MM.1S (cell line): Measurements from ENCODE around the gene MAP3K12.
A peak's percentile ranks its signal among the peaks of the same experiment; 100 is the strongest.

ENCODE experiments used
- DNase-seq: peaks from one replicate; pipeline ENCODE4 v3.0.0-alpha.2; 2015
- H2AFZ ChIP-seq: fragments of 300-600 bp; sonication (generic); 2 replicates; pipeline ENCODE4 v1.6.0; 2016; ENCODE audit warnings: antibody characterized with exemption, low read length
- H3F3A ChIP-seq: fragments of 300-600 bp; sonication (generic); 2 replicates; pipeline ENCODE4 v1.6.1; 2016; ENCODE audit warnings: mild to moderate bottlenecking, antibody characterized with exemption, low read length, moderate library complexity, mixed read lengths; ENCODE audit not compliant: insufficient read depth
- H3K27ac ChIP-seq: fragments of 300-600 bp; sonication (generic); 2 replicates; pipeline ENCODE4 v1.5.1; 2016; ENCODE audit warnings: mild to moderate bottlenecking, low read length
- H3K27me3 ChIP-seq: fragments of 300-600 bp; sonication (generic); replicated peaks from 2 replicates; pipeline ENCODE4 v1.6.0; 2016; ENCODE audit warnings: low read length; ENCODE audit not compliant: insufficient read depth
- H3K36me3 ChIP-seq: fragments of 300-600 bp; sonication (generic); replicated peaks from 2 replicates; pipeline ENCODE4 v1.6.1; 2016; ENCODE audit warnings: mild to moderate bottlenecking, low read length, mixed read lengths; ENCODE audit not compliant: insufficient read depth
- H3K4me1 ChIP-seq: fragments of 300-600 bp; sonication (generic); 2 replicates; pipeline ENCODE4 v1.6.1; 2016; ENCODE audit warnings: low read length, mixed read lengths
- H3K4me2 ChIP-seq: fragments of 300-600 bp; sonication (generic); 2 replicates; pipeline ENCODE4 v1.6.0; 2016; ENCODE audit warnings: low read depth, low read length
- H3K4me3 ChIP-seq: fragments of 300-600 bp; sonication (generic); 2 replicates; pipeline ENCODE4 v1.5.1; 2016; ENCODE audit warnings: low read length, mixed read lengths
- H3K79me2 ChIP-seq: fragments of 300-600 bp; sonication (generic); 2 replicates; pipeline ENCODE4 v1.6.1; 2016; ENCODE audit warnings: mixed run types, low read length, mixed read lengths
- H3K9ac ChIP-seq: fragments of 300-600 bp; sonication (generic); 2 replicates; pipeline ENCODE4 v1.6.1; 2016; ENCODE audit warnings: low read length, mixed read lengths
- H3K9me2 ChIP-seq: fragments of 300-600 bp; sonication (generic); replicated peaks from 2 replicates; pipeline ENCODE4 v1.6.1; 2016; ENCODE audit warnings: mild to moderate bottlenecking, low read length, mixed read lengths; ENCODE audit not compliant: insufficient read depth
- H3K9me3 ChIP-seq: fragments of 300-600 bp; sonication (generic); replicated peaks from 2 replicates; pipeline ENCODE4 v1.6.1; 2016; ENCODE audit warnings: mild to moderate bottlenecking, low read length, mixed read lengths; ENCODE audit not compliant: insufficient read depth
- H4K20me1 ChIP-seq: fragments of 300-600 bp; sonication (generic); 2 replicates; pipeline ENCODE4 v1.6.1; 2016; ENCODE audit warnings: mild to moderate bottlenecking, low read length, moderate library complexity, mixed read lengths; ENCODE audit not compliant: insufficient read depth
- EZH2 ChIP-seq: fragments of 300-600 bp; sonication (generic); optimal IDR thresholded peaks from 2 replicates; pipeline ENCODE3; 2017; ENCODE audit warnings: low read depth, mild to moderate bottlenecking, antibody characterized with exemption, low read length, mixed read lengths
- EZH2phosphoT487 ChIP-seq: fragments of 300-600 bp; sonication (generic); IDR thresholded peaks from 2 replicates; pipeline ENCODE4 v1.6.1; 2018; ENCODE audit warnings: antibody characterized with exemption, low read length
- TF ChIP-seq, protein P1 (sequence below): fragments of 300-600 bp; sonication (generic); IDR thresholded peaks from 2 replicates; pipeline ENCODE4 v1.5.1; 2016; ENCODE audit warnings: antibody characterized with exemption, low read length, mixed read lengths

Gene MAP3K12

DNA sequence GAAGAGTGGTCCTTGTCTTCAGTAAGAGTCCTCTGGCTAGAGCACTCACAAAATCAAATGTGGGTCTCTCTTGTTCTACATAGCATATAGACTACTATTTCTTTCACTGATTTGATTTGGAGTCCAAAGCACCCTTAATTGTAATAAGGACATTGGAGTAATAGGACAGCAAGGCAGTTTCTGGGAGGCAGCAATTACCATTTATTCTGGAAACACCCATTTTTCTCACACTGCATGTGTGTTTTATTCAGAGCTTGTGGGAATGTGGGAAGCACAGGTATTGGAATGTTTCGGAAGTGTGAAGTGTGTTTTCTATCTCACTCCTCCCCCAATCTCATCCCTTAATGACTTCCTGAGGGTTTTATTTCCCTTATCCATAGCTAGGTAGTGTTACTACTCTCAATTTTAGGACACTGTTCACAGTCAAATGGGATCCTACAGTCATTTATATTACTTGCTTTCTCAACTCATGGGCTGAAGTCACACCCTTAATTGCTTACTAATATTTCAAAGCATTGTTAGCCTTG lies 27.1 kb downstream of the MAP3K12 start:
- Histone ChIP-seq H3F3A (peaks cover 92% of the 10 kb centered on the region), H3K27ac (peak overlapping the region; percentile 97), H3K27me3 (no peaks in the 10 kb centered on the region), H4K20me1 (no peaks in the 10 kb centered on the region), H3K9me2 (no peaks in the 10 kb centered on the region), H3K79me2 (peaks cover 90% of the 10 kb centered on the region), H2AFZ (no peak overlapping the region), H3K4me2 (peak overlapping the region; percentile 85), H3K9ac (peak overlapping the region; percentile 76), H3K4me3 (peak overlapping the region; percentile 21; the same call in 1 of the 2 replicates), H3K9me3 (no peaks in the 10 kb centered on the region), H3K4me1 (peaks cover 88% of the 10 kb centered on the region), H3K36me3 (peaks cover 9% of the 10 kb centered on the region; the same call in 1 of the 2 replicates)
- DNase-seq, result peak; percentile 8
- TF ChIP-seq EZH2 (no peak), EZH2phosphoT487 (no peak)
- TF ChIP-seq, protein P1, sequence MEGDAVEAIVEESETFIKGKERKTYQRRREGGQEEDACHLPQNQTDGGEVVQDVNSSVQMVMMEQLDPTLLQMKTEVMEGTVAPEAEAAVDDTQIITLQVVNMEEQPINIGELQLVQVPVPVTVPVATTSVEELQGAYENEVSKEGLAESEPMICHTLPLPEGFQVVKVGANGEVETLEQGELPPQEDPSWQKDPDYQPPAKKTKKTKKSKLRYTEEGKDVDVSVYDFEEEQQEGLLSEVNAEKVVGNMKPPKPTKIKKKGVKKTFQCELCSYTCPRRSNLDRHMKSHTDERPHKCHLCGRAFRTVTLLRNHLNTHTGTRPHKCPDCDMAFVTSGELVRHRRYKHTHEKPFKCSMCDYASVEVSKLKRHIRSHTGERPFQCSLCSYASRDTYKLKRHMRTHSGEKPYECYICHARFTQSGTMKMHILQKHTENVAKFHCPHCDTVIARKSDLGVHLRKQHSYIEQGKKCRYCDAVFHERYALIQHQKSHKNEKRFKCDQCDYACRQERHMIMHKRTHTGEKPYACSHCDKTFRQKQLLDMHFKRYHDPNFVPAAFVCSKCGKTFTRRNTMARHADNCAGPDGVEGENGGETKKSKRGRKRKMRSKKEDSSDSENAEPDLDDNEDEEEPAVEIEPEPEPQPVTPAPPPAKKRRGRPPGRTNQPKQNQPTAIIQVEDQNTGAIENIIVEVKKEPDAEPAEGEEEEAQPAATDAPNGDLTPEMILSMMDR, result no peak

DNA sequence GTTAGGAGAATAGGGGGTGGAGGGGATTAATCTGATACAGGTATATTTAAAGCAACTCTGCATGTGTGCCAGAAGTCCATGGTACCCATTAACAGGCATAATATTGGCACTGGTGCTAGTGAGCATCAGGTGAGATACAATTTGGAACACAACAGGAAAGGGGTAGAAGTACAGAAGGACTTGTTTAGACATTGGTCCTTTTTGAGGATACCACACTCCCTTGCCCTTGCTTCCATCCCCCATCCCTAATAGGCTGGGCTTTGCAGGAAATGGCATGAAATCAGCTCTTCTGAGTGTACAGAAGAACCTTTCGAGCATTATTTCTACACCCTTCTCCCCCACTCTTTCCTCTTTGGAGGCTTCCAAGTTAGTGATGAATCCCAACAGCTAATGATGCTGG lies 31.0 kb downstream of the MAP3K12 start:
- TF ChIP-seq EZH2phosphoT487 (no peak), EZH2 (no peak)
- TF ChIP-seq, protein P1, result no peak
- Histone ChIP-seq H3K4me1 (peaks cover 88% of the 10 kb centered on the region), H3K27me3 (no peaks in the 10 kb centered on the region), H4K20me1 (no peaks in the 10 kb centered on the region), H3K36me3 (peaks cover 9% of the 10 kb centered on the region), H2AFZ (no peak overlapping the region), H3K27ac (peak overlapping the region; percentile 94), H3K9me3 (no peaks in the 10 kb centered on the region), H3K79me2 (peaks cover 90% of the 10 kb centered on the region), H3K4me2 (peak overlapping the region; percentile 61), H3K4me3 (no peak overlapping the region), H3F3A (peaks cover 92% of the 10 kb centered on the region), H3K9me2 (no peaks in the 10 kb centered on the region), H3K9ac (peak overlapping the region; percentile 58; the same call in 1 of the 2 replicates)
- peak; percentile 18 for DNase-seq

DNA sequence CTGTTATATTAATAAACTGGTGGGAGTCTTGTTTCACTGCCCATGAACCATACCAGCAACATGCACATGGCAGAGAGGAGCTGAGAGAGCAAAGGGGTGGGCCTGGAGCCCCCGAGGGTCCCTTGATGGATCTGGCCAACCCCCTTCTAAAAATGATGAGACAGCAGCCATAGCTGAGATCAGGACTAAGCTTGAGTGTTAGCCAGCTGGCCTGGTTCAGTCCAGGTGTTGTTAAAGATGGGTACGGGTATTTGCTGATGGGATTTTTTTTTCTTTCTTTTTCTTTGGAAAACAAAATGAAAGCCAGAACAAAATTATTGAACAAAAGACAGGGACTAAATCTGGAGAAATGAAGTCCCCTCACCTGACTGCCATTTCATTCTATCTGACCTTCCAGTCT lies 31.4 kb downstream of the MAP3K12 start:
- H3K36me3 ChIP-seq, result peaks cover 9% of the 10 kb centered on the region
- H3K9me3 ChIP-seq, result no peaks in the 10 kb centered on the region
- no peak overlapping the region for H2AFZ ChIP-seq
- H3K4me2 ChIP-seq, result peak overlapping the region; percentile 61
- H3K27ac ChIP-seq, result peak overlapping the region; percentile 94
- peak overlapping the region; percentile 58; the same call in 1 of the 2 replicates for H3K9ac ChIP-seq
- peaks cover 90% of the 10 kb centered on the region for H3K4me1 ChIP-seq
- peaks cover 93% of the 10 kb centered on the region for H3F3A ChIP-seq
- no peaks in the 10 kb centered on the region; the same call in 1 of the 2 replicates for H4K20me1 ChIP-seq
- H3K27me3 ChIP-seq, result no peaks in the 10 kb centered on the region
- H3K79me2 ChIP-seq, result peaks cover 90% of the 10 kb centered on the region
- H3K4me3 ChIP-seq, result no peak overlapping the region
- DNase-seq, result peak; percentile 69
- TF ChIP-seq EZH2phosphoT487 (no peak), EZH2 (no peak)
- TF ChIP-seq, protein P1, result no peak
- H3K9me2 ChIP-seq, result no peaks in the 10 kb centered on the region
